K562 (cell line): Measurements from ENCODE around the gene HEMGN. TPM values are rescaled to one million over a fixed set of nuclear protein-coding genes. Genes with fewer than 3 reads are reported as not detected.
A peak's percentile ranks its signal among the peaks of the same experiment; 100 is the strongest.

Experiments used
- ESRRB ChIP-seq: fragments of 250-450 bp; sonication (Bioruptor Pico); IDR thresholded peaks from 2 replicates; pipeline ENCODE4 v1.5.0; 2020; ENCODE audit warnings: mild to moderate bottlenecking, moderate library complexity, borderline replicate concordance
- ETS2 ChIP-seq: IDR thresholded peaks from 2 replicates; pipeline ENCODE4 v1.6.1; 2016; ENCODE audit warnings: borderline replicate concordance, missing genetic modification characterization, mild to moderate bottlenecking, moderate library complexity, missing compliant biosample characterization; ENCODE audit not compliant: poor library complexity, severe bottlenecking
- POLR3G ChIP-seq: IDR thresholded peaks from 2 replicates; pipeline ENCODE4 v1.6.1; 2011; ENCODE audit not compliant: insufficient read length, insufficient replicate concordance; ENCODE audit errors: extremely low read depth
- SIX5 ChIP-seq, 2 experiments: IDR thresholded peaks; 2 replicates each; pipeline ENCODE4 v1.6.1; 2011; ENCODE audit warnings: low read length in 2 of 2, borderline replicate concordance in 1 of 2, low read depth in 1 of 2, mild to moderate bottlenecking in 1 of 2, moderate library complexity in 1 of 2; ENCODE audit not compliant: insufficient read depth in 1 of 2
- SMARCB1 ChIP-seq: IDR thresholded peaks from 2 replicates; pipeline ENCODE4 v1.6.1; 2011; ENCODE audit warnings: improper control_type of control experiment, low read depth; ENCODE audit not compliant: insufficient read length
- TRIM28 ChIP-seq: fragments of 450-650 bp; IDR thresholded peaks from 2 replicates; pipeline ENCODE4 v1.6.1; 2017
- ZC3H4 ChIP-seq: sonication (generic); formaldehyde crosslinking; IDR thresholded peaks from 2 replicates; pipeline ENCODE4 v1.9.0; 2021; ENCODE audit warnings: missing genetic modification reagents, borderline replicate concordance
- ZNF324 ChIP-seq: fragments of 250-450 bp; sonication (Bioruptor Pico); IDR thresholded peaks from 2 replicates; pipeline ENCODE4 v1.4.0; 2020; ENCODE audit warnings: mild to moderate bottlenecking
- polyA plus RNA-seq, 8 experiments: library from polyadenylated mRNA; depleted of rRNA in 4 of 8; stranded (reverse) in 5 of 8; unstranded in 3 of 8; fragments of >200 nt; fragmentation: Nextera tagmentation in 2 of 8; fragmentation: Illumina TruSeq in 1 of 8; extraction: Ambion mirVana in 2 of 8; extraction: Trizol in 1 of 8; gene quantifications; 2 replicates each; pipeline versions ENCODE4 v1.2.1 to v1.2.3, GENCODE V29; 2011 to 2014; ENCODE audit warnings: inconsistent platforms in 1 of 8, missing spikeins in 1 of 8
- total RNA-seq, 7 experiments: library from RNA; depleted of rRNA in 6 of 7; stranded (reverse); fragments of >200 nt in 6 of 7; fragmentation: Illumina TruSeq in 2 of 7; extraction: Trizol in 2 of 7; gene quantifications; 2 replicates each; pipeline versions ENCODE4 v1.2.1 to v1.2.3, GENCODE V29; 2011 to 2021; ENCODE audit warnings: low replicate concordance in 1 of 7
- TF ChIP-seq, protein P1 (sequence below): fragments of 200-800 bp; sonication (Bioruptor generic); IDR thresholded peaks from 2 replicates; pipeline ENCODE4 v1.6.1; 2016; ENCODE audit warnings: missing genetic modification characterization, missing compliant biosample characterization
- TF ChIP-seq, protein P2 (sequence below): fragments of 450-650 bp; formaldehyde crosslinking; IDR thresholded peaks from 2 replicates; pipeline ENCODE4 v1.4.0; 2022; ENCODE audit warnings: missing genetic modification characterization
- TF ChIP-seq, protein P3 (sequence below): fragments of 250-450 bp; sonication (Bioruptor Pico); IDR thresholded peaks from 2 replicates; pipeline ENCODE4 v1.5.1; 2021; ENCODE audit warnings: mild to moderate bottlenecking
- TF ChIP-seq, protein P4 (sequence below): fragments of 450-650 bp; IDR thresholded peaks from 2 replicates; pipeline ENCODE4 v1.7.1; 2018; ENCODE audit warnings: mild to moderate bottlenecking, low read depth; ENCODE audit not compliant: partially characterized antibody

HEMGN gene
- total and polyA plus RNA-seq, 9 of the 15 experiments (the other 6 are each of a cell fraction or from before 2014, with no cell fraction given): 56.3 to 258 (median 137) TPM

DNA sequence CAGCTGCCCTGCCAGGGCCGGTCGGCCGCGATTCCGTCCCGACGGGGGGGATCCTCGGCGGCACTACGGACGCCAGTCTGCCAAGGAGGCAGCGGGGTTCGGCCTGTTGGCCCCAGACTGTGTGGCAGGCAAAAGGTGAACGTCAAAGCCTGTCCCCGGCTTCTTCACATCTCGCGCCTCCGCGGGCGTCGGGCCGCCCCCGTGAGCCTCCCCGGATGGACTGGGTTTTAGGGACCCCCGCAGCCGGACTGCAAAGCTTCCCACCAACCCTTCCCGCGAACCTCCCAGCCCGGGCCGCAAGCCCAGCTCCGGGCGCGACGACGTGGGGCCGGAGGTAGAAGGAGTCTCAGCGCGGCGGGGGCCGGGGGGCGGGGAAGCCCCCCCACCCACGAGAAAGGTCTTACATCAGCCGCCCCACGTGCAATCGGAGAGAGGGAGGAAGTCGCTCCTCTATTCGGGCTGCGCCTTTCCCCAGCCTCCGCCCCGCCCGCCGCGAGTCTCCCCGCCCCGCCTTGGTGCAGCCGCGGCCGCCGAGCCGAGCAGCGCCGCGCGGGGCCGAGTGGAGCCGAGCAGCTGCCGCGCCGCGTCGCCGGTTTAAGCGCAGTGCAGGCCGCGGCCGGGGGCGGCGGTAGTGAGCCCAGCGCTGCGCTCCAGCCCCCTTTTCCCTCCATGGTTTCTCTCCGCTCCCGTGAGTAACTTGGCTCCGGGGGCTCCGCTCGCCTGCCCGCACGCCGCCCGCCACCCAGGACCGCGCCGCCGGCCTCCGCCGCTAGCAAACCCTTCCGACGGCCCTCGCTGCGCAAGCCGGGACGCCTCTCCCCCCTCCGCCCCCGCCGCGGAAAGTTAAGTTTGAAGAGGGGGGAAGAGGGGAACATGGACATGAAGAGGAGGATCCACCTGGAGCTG is 45.0 kb upstream of the HEMGN start, which contains the start of gene ANP32B (continued):
- TF ChIP-seq, protein P1, sequence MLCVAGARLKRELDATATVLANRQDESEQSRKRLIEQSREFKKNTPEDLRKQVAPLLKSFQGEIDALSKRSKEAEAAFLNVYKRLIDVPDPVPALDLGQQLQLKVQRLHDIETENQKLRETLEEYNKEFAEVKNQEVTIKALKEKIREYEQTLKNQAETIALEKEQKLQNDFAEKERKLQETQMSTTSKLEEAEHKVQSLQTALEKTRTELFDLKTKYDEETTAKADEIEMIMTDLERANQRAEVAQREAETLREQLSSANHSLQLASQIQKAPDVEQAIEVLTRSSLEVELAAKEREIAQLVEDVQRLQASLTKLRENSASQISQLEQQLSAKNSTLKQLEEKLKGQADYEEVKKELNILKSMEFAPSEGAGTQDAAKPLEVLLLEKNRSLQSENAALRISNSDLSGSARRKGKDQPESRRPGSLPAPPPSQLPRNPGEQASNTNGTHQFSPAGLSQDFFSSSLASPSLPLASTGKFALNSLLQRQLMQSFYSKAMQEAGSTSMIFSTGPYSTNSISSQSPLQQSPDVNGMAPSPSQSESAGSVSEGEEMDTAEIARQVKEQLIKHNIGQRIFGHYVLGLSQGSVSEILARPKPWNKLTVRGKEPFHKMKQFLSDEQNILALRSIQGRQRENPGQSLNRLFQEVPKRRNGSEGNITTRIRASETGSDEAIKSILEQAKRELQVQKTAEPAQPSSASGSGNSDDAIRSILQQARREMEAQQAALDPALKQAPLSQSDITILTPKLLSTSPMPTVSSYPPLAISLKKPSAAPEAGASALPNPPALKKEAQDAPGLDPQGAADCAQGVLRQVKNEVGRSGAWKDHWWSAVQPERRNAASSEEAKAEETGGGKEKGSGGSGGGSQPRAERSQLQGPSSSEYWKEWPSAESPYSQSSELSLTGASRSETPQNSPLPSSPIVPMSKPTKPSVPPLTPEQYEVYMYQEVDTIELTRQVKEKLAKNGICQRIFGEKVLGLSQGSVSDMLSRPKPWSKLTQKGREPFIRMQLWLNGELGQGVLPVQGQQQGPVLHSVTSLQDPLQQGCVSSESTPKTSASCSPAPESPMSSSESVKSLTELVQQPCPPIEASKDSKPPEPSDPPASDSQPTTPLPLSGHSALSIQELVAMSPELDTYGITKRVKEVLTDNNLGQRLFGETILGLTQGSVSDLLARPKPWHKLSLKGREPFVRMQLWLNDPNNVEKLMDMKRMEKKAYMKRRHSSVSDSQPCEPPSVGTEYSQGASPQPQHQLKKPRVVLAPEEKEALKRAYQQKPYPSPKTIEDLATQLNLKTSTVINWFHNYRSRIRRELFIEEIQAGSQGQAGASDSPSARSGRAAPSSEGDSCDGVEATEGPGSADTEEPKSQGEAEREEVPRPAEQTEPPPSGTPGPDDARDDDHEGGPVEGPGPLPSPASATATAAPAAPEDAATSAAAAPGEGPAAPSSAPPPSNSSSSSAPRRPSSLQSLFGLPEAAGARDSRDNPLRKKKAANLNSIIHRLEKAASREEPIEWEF: 0 out of 2 replicates have a peak, but pooled peaks have one; percentile 6
- TF ChIP-seq ZC3H4 (CRISPR knock-in tag) (peak; percentile 85; the same call in 1 of the 2 replicates), SMARCB1 (no peak), ESRRB (CRISPR knock-in tag) (no peak), TRIM28 (no peak), ZNF324 (no peak), ETS2 (tag) (no peak), POLR3G (no peak), SIX5 (IDR thresholded peaks at IDR 0.05; ENCODE audit: borderline replicate concordance in 1 of 2, insufficient read depth in 1 of 2, low read depth in 1 of 2, low read length in 2 of 2) (no peak)
- TF ChIP-seq, protein P2, sequence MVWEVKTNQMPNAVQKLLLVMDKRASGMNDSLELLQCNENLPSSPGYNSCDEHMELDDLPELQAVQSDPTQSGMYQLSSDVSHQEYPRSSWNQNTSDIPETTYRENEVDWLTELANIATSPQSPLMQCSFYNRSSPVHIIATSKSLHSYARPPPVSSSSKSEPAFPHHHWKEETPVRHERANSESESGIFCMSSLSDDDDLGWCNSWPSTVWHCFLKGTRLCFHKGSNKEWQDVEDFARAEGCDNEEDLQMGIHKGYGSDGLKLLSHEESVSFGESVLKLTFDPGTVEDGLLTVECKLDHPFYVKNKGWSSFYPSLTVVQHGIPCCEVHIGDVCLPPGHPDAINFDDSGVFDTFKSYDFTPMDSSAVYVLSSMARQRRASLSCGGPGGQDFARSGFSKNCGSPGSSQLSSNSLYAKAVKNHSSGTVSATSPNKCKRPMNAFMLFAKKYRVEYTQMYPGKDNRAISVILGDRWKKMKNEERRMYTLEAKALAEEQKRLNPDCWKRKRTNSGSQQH (CRISPR knock-in tag): no peak
- TF ChIP-seq, protein P3, sequence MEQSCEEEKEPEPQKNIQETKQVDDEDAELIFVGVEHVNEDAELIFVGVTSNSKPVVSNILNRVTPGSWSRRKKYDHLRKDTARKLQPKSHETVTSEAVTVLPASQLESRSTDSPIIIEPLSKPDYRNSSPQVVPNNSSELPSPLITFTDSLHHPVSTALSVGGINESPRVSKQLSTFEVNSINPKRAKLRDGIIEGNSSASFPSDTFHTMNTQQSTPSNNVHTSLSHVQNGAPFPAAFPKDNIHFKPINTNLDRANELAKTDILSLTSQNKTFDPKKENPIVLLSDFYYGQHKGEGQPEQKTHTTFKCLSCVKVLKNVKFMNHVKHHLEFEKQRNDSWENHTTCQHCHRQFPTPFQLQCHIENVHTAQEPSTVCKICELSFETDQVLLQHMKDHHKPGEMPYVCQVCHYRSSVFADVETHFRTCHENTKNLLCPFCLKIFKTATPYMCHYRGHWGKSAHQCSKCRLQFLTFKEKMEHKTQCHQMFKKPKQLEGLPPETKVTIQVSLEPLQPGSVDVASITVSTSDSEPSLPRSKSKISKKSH (CRISPR knock-in tag): no peak
- TF ChIP-seq, protein P4, sequence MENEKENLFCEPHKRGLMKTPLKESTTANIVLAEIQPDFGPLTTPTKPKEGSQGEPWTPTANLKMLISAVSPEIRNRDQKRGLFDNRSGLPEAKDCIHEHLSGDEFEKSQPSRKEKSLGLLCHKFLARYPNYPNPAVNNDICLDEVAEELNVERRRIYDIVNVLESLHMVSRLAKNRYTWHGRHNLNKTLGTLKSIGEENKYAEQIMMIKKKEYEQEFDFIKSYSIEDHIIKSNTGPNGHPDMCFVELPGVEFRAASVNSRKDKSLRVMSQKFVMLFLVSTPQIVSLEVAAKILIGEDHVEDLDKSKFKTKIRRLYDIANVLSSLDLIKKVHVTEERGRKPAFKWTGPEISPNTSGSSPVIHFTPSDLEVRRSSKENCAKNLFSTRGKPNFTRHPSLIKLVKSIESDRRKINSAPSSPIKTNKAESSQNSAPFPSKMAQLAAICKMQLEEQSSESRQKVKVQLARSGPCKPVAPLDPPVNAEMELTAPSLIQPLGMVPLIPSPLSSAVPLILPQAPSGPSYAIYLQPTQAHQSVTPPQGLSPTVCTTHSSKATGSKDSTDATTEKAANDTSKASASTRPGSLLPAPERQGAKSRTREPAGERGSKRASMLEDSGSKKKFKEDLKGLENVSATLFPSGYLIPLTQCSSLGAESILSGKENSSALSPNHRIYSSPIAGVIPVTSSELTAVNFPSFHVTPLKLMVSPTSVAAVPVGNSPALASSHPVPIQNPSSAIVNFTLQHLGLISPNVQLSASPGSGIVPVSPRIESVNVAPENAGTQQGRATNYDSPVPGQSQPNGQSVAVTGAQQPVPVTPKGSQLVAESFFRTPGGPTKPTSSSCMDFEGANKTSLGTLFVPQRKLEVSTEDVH: no peak
